ENCODE measurements around the gene SIGLEC5. TPM values are rescaled to one million over a fixed set of nuclear protein-coding genes. Genes with fewer than 3 reads are reported as not detected.

Gene SIGLEC5
- total and polyA plus RNA-seq, 3 experiments from 2014 or later = 0.13 TPM; not detected in 2

DNA sequence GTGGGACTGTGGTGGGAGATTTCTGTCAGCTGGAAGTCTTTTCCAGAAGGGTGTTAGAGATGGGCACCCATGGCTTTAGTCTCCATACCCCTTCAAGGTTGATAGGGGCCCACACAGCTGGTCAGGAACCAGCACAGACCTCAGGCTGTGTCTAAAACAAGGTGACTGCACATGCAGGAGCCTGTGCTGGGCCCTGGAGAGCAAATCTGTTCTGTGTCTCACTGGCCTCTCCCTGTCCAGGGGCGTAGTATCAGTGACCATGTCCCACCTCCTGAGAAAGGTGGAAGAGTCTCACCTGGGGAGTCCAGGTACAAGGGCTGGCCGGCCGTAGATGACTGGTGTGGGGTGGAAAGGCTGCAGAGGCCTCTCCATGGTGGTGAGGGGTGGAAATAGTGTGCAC, 39.8 kb downstream of the SIGLEC5 start:
- H3K4me3 ChIP-seq (ENCODE audit: low read length) = no peak overlapping the region
- H3K9me3 ChIP-seq (ENCODE audit: low read length) = peaks cover 30% of the 10 kb centered on the region
- Mint-ChIP-seq H3K4me1 (peaks cover 19 to 27% (median 20%) of the 10 kb centered on the region in 3 donors), H3K4me3 (no peak overlapping the region), H3K36me3 (peaks cover 14 to 34% (median 30%) of the 10 kb centered on the region in 3 donors), H3K9me3 (peaks cover 31 to 45% (median 33%) of the 10 kb centered on the region in 5 donors), H3K27me3 (no peaks in the 10 kb centered on the region), H3K27ac (no peak overlapping the region)
- H3K4me1 ChIP-seq (ENCODE audit: insufficient read depth, low read length) = peaks cover 15% of the 10 kb centered on the region
- no peak overlapping the region for H3K27ac ChIP-seq (ENCODE audit: low read depth, low read length)
- ChIA-PET POLR2A (no interaction called here), CTCF (no interaction called here)
- H3K36me3 ChIP-seq (ENCODE audit: insufficient read depth, low read length) = peaks cover 12% of the 10 kb centered on the region
- no peak for DNase-seq
- H3K27me3 ChIP-seq (ENCODE audit: insufficient read depth, low read length, poor library complexity, severe bottlenecking) = no peaks in the 10 kb centered on the region

DNA sequence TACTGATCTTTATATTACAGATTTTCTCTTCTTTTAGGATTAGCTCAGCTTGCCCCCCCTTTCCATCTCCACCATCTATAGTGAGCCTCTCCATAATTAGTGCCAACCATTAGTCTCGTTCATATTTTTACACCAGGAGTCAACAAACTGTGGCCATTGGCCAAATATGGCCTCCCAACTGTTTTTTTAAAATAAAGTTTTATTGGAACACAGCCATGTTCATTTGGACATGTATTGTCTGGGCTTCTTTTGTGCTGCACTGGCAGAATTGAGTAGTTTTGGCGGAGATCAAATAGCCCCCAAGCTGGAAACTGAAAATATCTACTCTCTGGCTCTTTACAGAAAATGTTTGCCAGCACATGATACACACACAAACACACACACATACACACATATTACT, 40.7 kb downstream of the SIGLEC5 start:
- DNase-seq = no peak
- POLR2A ChIA-PET = no interaction called here
- H3K27ac ChIP-seq (ENCODE audit: low read depth, low read length) = no peak overlapping the region
- H3K4me1 Mint-ChIP-seq = peaks cover 12 to 18% (median 13%) of the 10 kb centered on the region in 3 donors
- peaks cover 30% of the 10 kb centered on the region for H3K9me3 ChIP-seq (ENCODE audit: low read length)
- H3K9me3 Mint-ChIP-seq = peaks cover 40 to 52% (median 42%) of the 10 kb centered on the region in 5 donors
- no peaks in the 10 kb centered on the region for H3K27me3 Mint-ChIP-seq
- H3K36me3 Mint-ChIP-seq = peaks cover 21 to 43% (median 39%) of the 10 kb centered on the region in 3 donors
- H3K4me3 ChIP-seq (ENCODE audit: low read length) = no peak overlapping the region
- H3K27me3 ChIP-seq (ENCODE audit: insufficient read depth, low read length, poor library complexity, severe bottlenecking) = no peaks in the 10 kb centered on the region
- H3K4me1 ChIP-seq (ENCODE audit: insufficient read depth, low read length) = peaks cover 10% of the 10 kb centered on the region
- CTCF ChIA-PET = no interaction called here
- no peak overlapping the region for H3K4me3 Mint-ChIP-seq
- H3K36me3 ChIP-seq (ENCODE audit: insufficient read depth, low read length) = peaks cover 19% of the 10 kb centered on the region
- H3K27ac Mint-ChIP-seq = no peak overlapping the region

DNA sequence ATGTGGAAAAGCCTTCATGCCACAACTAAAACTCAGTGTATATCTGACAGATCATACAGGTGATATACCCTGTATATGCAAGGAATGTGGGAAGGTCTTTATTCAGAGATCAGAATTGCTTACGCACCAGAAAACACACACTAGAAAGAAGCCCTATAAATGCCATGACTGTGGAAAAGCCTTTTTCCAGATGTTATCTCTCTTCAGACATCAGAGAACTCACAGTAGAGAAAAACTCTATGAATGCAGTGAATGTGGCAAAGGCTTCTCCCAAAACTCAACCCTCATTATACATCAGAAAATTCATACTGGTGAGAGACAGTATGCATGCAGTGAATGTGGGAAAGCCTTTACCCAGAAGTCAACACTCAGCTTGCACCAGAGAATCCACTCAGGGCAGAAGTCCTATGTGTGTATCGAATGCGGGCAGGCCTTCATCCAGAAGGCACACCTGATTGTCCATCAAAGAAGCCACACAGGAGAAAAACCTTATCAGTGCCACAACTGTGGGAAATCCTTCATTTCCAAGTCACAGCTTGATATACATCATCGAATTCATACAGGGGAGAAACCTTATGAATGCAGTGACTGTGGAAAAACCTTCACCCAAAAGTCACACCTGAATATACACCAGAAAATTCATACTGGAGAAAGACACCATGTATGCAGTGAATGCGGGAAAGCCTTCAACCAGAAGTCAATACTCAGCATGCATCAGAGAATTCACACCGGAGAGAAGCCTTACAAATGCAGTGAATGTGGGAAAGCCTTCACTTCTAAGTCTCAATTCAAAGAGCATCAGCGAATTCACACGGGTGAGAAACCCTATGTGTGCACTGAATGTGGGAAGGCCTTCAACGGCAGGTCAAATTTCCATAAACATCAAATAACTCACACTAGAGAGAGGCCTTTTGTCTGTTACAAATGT, 42.7 kb downstream of the SIGLEC5 start:
- Histone ChIP-seq H3K4me3 (ENCODE audit: low read length) (peak overlapping the region; percentile 5), H3K27me3 (ENCODE audit: insufficient read depth, low read length, poor library complexity, severe bottlenecking) (no peaks in the 10 kb centered on the region), H3K9me3 (ENCODE audit: low read length) (peaks cover 30% of the 10 kb centered on the region), H3K36me3 (ENCODE audit: insufficient read depth, low read length) (peaks cover 25% of the 10 kb centered on the region), H3K4me1 (ENCODE audit: insufficient read depth, low read length) (no peaks in the 10 kb centered on the region), H3K27ac (ENCODE audit: low read depth, low read length) (no peak overlapping the region)
- no peaks in the 10 kb centered on the region for H3K27me3 Mint-ChIP-seq
- H3K36me3 Mint-ChIP-seq = peaks cover 38 to 63% (median 55%) of the 10 kb centered on the region in 3 donors
- no peak for DNase-seq
- H3K4me3 Mint-ChIP-seq = no peak overlapping the region
- H3K4me1 Mint-ChIP-seq = peaks cover 0 to 3% (median 0%) of the 10 kb centered on the region in 3 donors
- H3K27ac Mint-ChIP-seq = no peak overlapping the region
- POLR2A ChIA-PET = no interaction called here
- CTCF ChIA-PET = no interaction called here
- H3K9me3 Mint-ChIP-seq = peaks cover 50 to 64% (median 53%) of the 10 kb centered on the region in 5 donors

DNA sequence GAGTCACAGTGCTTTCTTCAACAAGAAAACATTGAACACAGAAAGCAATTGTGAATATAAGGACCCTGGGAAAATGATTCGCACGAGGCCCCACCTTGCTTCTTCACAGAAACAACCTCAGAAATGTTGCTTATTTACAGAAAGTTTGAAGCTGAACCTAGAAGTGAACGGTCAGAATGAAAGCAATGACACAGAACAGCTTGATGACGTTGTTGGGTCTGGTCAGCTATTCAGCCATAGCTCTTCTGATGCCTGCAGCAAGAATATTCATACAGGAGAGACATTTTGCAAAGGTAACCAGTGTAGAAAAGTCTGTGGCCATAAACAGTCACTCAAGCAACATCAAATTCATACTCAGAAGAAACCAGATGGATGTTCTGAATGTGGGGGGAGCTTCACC, 43.4 kb downstream of the SIGLEC5 start:
- no peak overlapping the region for H3K4me3 Mint-ChIP-seq
- H3K27me3 Mint-ChIP-seq = no peaks in the 10 kb centered on the region
- H3K4me1 Mint-ChIP-seq = no peaks in the 10 kb centered on the region
- Histone ChIP-seq H3K9me3 (ENCODE audit: low read length) (peaks cover 30% of the 10 kb centered on the region), H3K4me1 (ENCODE audit: insufficient read depth, low read length) (no peaks in the 10 kb centered on the region), H3K27me3 (ENCODE audit: insufficient read depth, low read length, poor library complexity, severe bottlenecking) (no peaks in the 10 kb centered on the region), H3K27ac (ENCODE audit: low read depth, low read length) (no peak overlapping the region), H3K4me3 (ENCODE audit: low read length) (no peak overlapping the region), H3K36me3 (ENCODE audit: insufficient read depth, low read length) (peaks cover 28% of the 10 kb centered on the region)
- ChIA-PET CTCF (no interaction called here), POLR2A (no interaction called here)
- peaks cover 43 to 67% (median 61%) of the 10 kb centered on the region in 3 donors for H3K36me3 Mint-ChIP-seq
- DNase-seq = no peak
- H3K27ac Mint-ChIP-seq = no peak overlapping the region
- H3K9me3 Mint-ChIP-seq = peaks cover 50 to 64% (median 53%) of the 10 kb centered on the region in 5 donors

DNA sequence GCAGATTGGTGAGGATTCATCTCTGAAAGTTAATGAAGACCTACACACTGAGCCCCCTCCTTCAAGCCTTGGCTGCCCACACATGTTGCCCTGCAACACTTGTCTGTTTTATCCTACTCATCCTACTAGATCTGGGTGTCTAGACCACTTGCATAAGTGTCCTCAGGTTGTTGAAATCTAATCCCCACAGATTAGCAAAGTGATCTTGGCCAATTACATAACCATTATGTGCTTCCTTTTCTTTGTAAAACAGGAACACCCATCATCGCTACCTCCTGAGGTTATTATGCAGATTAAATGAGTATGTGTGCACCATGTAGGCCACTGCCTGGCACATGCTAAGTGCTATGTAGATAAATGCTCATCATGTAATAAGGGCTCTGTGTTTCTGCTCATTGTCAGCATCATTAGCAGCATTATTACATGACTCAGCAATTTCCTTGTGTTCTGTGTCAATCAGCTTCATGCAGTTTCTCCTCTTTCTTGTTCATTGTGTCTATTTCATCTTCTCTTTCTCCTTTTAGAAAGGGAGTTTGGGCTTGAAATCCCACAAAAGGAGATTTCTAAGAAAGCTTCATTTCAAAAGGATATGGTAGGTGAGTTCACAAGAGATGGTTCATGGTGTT, 44.0 kb downstream of the SIGLEC5 start:
- Histone ChIP-seq H3K27me3 (ENCODE audit: insufficient read depth, low read length, poor library complexity, severe bottlenecking) (no peaks in the 10 kb centered on the region), H3K4me3 (ENCODE audit: low read length) (peak overlapping the region; percentile 11), H3K4me1 (ENCODE audit: insufficient read depth, low read length) (no peaks in the 10 kb centered on the region), H3K9me3 (ENCODE audit: low read length) (peaks cover 30% of the 10 kb centered on the region), H3K36me3 (ENCODE audit: insufficient read depth, low read length) (peaks cover 30% of the 10 kb centered on the region), H3K27ac (ENCODE audit: low read depth, low read length) (no peak overlapping the region)
- Mint-ChIP-seq H3K4me1 (no peaks in the 10 kb centered on the region), H3K4me3 (no peak overlapping the region), H3K9me3 (peaks cover 50 to 64% (median 52%) of the 10 kb centered on the region in 5 donors), H3K27me3 (no peaks in the 10 kb centered on the region), H3K27ac (no peak overlapping the region), H3K36me3 (peaks cover 48 to 73% (median 67%) of the 10 kb centered on the region in 3 donors)
- no peak for DNase-seq
- ChIA-PET CTCF (no interaction called here), POLR2A (no interaction called here)

DNA sequence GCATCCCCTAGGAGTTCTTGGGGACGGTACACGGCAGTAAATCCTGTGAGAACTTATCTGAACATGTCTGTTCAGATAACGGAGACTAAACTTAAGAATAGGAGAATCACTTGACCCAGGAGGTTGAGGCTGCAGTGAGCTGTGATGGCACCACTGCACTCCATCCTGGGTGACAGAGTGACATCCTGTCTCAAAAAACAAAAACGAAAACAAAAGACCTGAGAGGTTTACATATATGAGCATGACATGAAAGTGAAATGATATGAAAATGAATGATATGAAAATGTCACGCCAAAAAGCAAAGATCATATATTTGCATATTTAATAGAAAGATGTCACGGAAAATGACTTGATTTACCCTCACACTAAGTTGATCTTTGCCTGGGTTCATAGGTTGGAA, 53.4 kb downstream of the SIGLEC5 start:
- H3K36me3 Mint-ChIP-seq = peaks cover 39 to 73% (median 40%) of the 10 kb centered on the region in 3 donors

DNA sequence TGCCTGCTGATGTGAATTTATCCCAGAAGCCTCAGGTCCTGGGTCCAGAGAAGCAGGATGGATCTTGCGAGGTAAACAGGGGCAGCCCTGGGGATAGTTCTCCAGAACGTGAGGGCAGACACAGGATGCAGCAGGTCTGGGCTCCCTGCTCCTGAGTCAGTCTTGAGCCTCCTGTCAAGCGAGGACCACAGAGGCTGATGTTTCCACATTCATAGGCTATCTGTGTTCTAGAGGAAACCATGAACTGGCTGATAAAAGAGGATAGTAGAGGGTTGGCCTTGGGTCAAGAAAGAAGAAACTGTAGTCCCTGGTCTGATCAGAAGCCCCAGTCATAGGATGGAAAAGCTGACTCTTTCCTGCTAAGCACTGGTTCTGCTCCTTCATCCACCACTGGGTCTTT, 56.9 kb downstream of the SIGLEC5 start:
- H3K4me1 Mint-ChIP-seq = peaks cover 33 to 51% (median 38%) of the 10 kb centered on the region in 3 donors
- H3K27ac ChIP-seq (ENCODE audit: low read depth, low read length) = no peak overlapping the region
- H3K4me3 ChIP-seq (ENCODE audit: low read length) = no peak overlapping the region
- ChIA-PET POLR2A (no interaction called here), CTCF (no interaction called here)
- H3K4me3 Mint-ChIP-seq = peak overlapping the region in 1 of 7 donors; percentile 40
- H3K27ac Mint-ChIP-seq = peak overlapping the region in 1 of 8 donors; percentile 32
- no peak for DNase-seq
- peaks cover 20 to 50% (median 23%) of the 10 kb centered on the region in 3 donors for H3K36me3 Mint-ChIP-seq
- peaks cover 5% of the 10 kb centered on the region for H3K36me3 ChIP-seq (ENCODE audit: insufficient read depth, low read length)
- H3K27me3 Mint-ChIP-seq = no peaks in the 10 kb centered on the region
- peaks cover 17% of the 10 kb centered on the region for H3K4me1 ChIP-seq (ENCODE audit: insufficient read depth, low read length)
- H3K9me3 ChIP-seq (ENCODE audit: low read length) = no peaks in the 10 kb centered on the region
- peaks cover 0 to 2% (median 0%) of the 10 kb centered on the region in 5 donors for H3K9me3 Mint-ChIP-seq
- H3K27me3 ChIP-seq (ENCODE audit: insufficient read depth, low read length, poor library complexity, severe bottlenecking) = no peaks in the 10 kb centered on the region

More for the DNA sequence above, 53.4 kb downstream of the SIGLEC5 start:
- H3K4me1 ChIP-seq (ENCODE audit: insufficient read depth, low read length) = peaks cover 7% of the 10 kb centered on the region
- no peak overlapping the region for H3K27ac ChIP-seq (ENCODE audit: low read depth, low read length)
- H3K36me3 ChIP-seq (ENCODE audit: insufficient read depth, low read length) = peaks cover 7% of the 10 kb centered on the region
- Mint-ChIP-seq H3K4me3 (no peak overlapping the region), H3K9me3 (no peaks in the 10 kb centered on the region), H3K4me1 (peaks cover 19 to 34% (median 22%) of the 10 kb centered on the region in 3 donors), H3K27me3 (no peaks in the 10 kb centered on the region), H3K27ac (no peak overlapping the region)
- ChIA-PET POLR2A (no interaction called here), CTCF (no interaction called here)
- no peaks in the 10 kb centered on the region for H3K27me3 ChIP-seq (ENCODE audit: insufficient read depth, low read length, poor library complexity, severe bottlenecking)
- H3K9me3 ChIP-seq (ENCODE audit: low read length) = no peaks in the 10 kb centered on the region
- no peak for DNase-seq
- H3K4me3 ChIP-seq (ENCODE audit: low read length) = no peak overlapping the region

DNA sequence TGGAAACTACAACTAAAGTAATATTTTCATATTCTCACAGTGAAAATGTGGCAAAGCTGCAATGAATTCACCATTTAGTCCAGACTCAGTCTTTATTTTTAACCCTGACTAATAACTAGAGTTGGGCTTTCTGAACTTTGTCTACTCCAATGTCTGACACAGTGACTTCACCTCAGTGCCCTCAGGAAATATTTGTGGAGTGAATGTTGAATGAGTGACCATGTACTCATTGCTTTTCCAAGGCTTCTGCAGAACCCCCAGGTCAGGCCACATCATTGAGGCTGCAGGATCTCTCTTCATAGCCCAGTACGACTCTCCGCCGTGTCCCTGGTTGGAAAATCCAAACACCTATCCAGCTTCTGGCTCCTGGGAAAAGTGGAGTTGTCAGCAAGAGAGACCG, 57.3 kb downstream of the SIGLEC5 start:
- ChIA-PET CTCF (no interaction called here), POLR2A (no interaction called here)
- H3K4me1 Mint-ChIP-seq = peaks cover 33 to 51% (median 38%) of the 10 kb centered on the region in 3 donors
- no peak overlapping the region for H3K27ac Mint-ChIP-seq
- peaks cover 5% of the 10 kb centered on the region for H3K36me3 ChIP-seq (ENCODE audit: insufficient read depth, low read length)
- H3K4me1 ChIP-seq (ENCODE audit: insufficient read depth, low read length) = peaks cover 17% of the 10 kb centered on the region
- no peaks in the 10 kb centered on the region for H3K9me3 ChIP-seq (ENCODE audit: low read length)
- no peak overlapping the region for H3K27ac ChIP-seq (ENCODE audit: low read depth, low read length)
- H3K4me3 ChIP-seq (ENCODE audit: low read length) = no peak overlapping the region
- peaks cover 0 to 2% (median 0%) of the 10 kb centered on the region in 5 donors for H3K9me3 Mint-ChIP-seq
- DNase-seq = no peak
- H3K4me3 Mint-ChIP-seq = peak overlapping the region in 2 of 7 donors; percentile 34 to 40
- peaks cover 20 to 48% (median 23%) of the 10 kb centered on the region in 3 donors for H3K36me3 Mint-ChIP-seq
- H3K27me3 Mint-ChIP-seq = no peaks in the 10 kb centered on the region
- no peaks in the 10 kb centered on the region for H3K27me3 ChIP-seq (ENCODE audit: insufficient read depth, low read length, poor library complexity, severe bottlenecking)

Data from CD8-positive, alpha-beta memory T cell (primary cell).